HT1080 (cell line): ENCODE data around the gene RPTOR. TPM values are rescaled to one million over a fixed set of nuclear protein-coding genes. Genes with fewer than 3 reads are reported as not detected.
"Not testable (repeated sequence)": the region's sequence is repeated elsewhere in the genome, so short reads cannot be mapped to it uniquely, and the experiment has no call there.

ENCODE experiments used
- DNase-seq: peaks from one replicate; pipeline ENCODE4 v3.0.0-alpha.2; 2015; ENCODE audit warnings: low read depth
- total RNA-seq: library from RNA; depleted of rRNA; stranded (reverse); fragments of >200 nt; shearing (Covaris generic); gene quantifications from 2 replicates; pipeline ENCODE4 v1.2.3, GENCODE V29; 2014

Gene RPTOR
- total RNA-seq, 1 experiment from 2014 or later = 18.5 TPM

- DNase-seq = no peak
These were observed 6.2 kb upstream of the RPTOR start for GRCh38 chr17:80538484-80538883.

- DNase-seq = peak; percentile 11
These were observed 5.5 kb upstream of the RPTOR start for GRCh38 chr17:80539022-80539641.

- DNase-seq = no peak
These were observed 825 bp downstream of the RPTOR start for GRCh38 chr17:80545499-80545826.

GRCh38 chr17:80546267-80546666 lies 1.6 kb downstream of the RPTOR start:
- DNase-seq = no peak

GRCh38 chr17:80552523-80552922 lies 7.9 kb downstream of the RPTOR start:
- DNase-seq = no peak

GRCh38 chr17:80555266-80555665 lies 10.6 kb downstream of the RPTOR start:
- no peak for DNase-seq

- no peak for DNase-seq
These were observed 13.4 kb downstream of the RPTOR start for GRCh38 chr17:80558046-80558445.

- peak; percentile 7 for DNase-seq
These were observed 15.2 kb downstream of the RPTOR start for GRCh38 chr17:80559825-80560251.

GRCh38 chr17:80561541-80562114 lies 17.0 kb downstream of the RPTOR start:
- peak; percentile 15 for DNase-seq

GRCh38 chr17:80564545-80564944 lies 19.9 kb downstream of the RPTOR start:
- DNase-seq = no peak

- DNase-seq = no peak
These were observed 20.9 kb downstream of the RPTOR start for GRCh38 chr17:80565343-80566053.

GRCh38 chr17:80566054-80566400 lies 21.4 kb downstream of the RPTOR start:
- no peak for DNase-seq

- no peak for DNase-seq
These were observed 23.6 kb downstream of the RPTOR start for GRCh38 chr17:80568246-80568645.

- DNase-seq = no peak
These were observed 25.3 kb downstream of the RPTOR start for GRCh38 chr17:80569924-80570323.

- no peak for DNase-seq
These were observed 29.1 kb downstream of the RPTOR start for GRCh38 chr17:80573701-80574100.

- DNase-seq = no peak
These were observed 29.9 kb downstream of the RPTOR start for GRCh38 chr17:80574496-80574895.

- DNase-seq = peak; percentile 74
These were observed 30.6 kb downstream of the RPTOR start for GRCh38 chr17:80575057-80575875.

- DNase-seq = no peak
These were observed 33.4 kb downstream of the RPTOR start for GRCh38 chr17:80577876-80578570.

GRCh38 chr17:80578668-80579388 lies 34.2 kb downstream of the RPTOR start:
- DNase-seq = not testable (repeated sequence)

- no peak for DNase-seq
These were observed 37.5 kb downstream of the RPTOR start for GRCh38 chr17:80582165-80582564.
